MM.1S (cell line): ENCODE measurements around the gene THOC1.

ENCODE experiments used
- DNase-seq: peaks from one replicate; pipeline ENCODE4 v3.0.0-alpha.2; 2015
- H2AFZ ChIP-seq: fragments of 300-600 bp; sonication (generic); 2 replicates; pipeline ENCODE4 v1.6.0; 2016; ENCODE audit warnings: antibody characterized with exemption, low read length
- H3F3A ChIP-seq: fragments of 300-600 bp; sonication (generic); 2 replicates; pipeline ENCODE4 v1.6.1; 2016; ENCODE audit warnings: mild to moderate bottlenecking, antibody characterized with exemption, low read length, moderate library complexity, mixed read lengths; ENCODE audit not compliant: insufficient read depth
- H3K27ac ChIP-seq: fragments of 300-600 bp; sonication (generic); 2 replicates; pipeline ENCODE4 v1.5.1; 2016; ENCODE audit warnings: mild to moderate bottlenecking, low read length
- H3K27me3 ChIP-seq: fragments of 300-600 bp; sonication (generic); replicated peaks from 2 replicates; pipeline ENCODE4 v1.6.0; 2016; ENCODE audit warnings: low read length; ENCODE audit not compliant: insufficient read depth
- H3K36me3 ChIP-seq: fragments of 300-600 bp; sonication (generic); replicated peaks from 2 replicates; pipeline ENCODE4 v1.6.1; 2016; ENCODE audit warnings: mild to moderate bottlenecking, low read length, mixed read lengths; ENCODE audit not compliant: insufficient read depth
- H3K4me1 ChIP-seq: fragments of 300-600 bp; sonication (generic); 2 replicates; pipeline ENCODE4 v1.6.1; 2016; ENCODE audit warnings: low read length, mixed read lengths
- H3K4me2 ChIP-seq: fragments of 300-600 bp; sonication (generic); 2 replicates; pipeline ENCODE4 v1.6.0; 2016; ENCODE audit warnings: low read depth, low read length
- H3K4me3 ChIP-seq: fragments of 300-600 bp; sonication (generic); 2 replicates; pipeline ENCODE4 v1.5.1; 2016; ENCODE audit warnings: low read length, mixed read lengths
- H3K79me2 ChIP-seq: fragments of 300-600 bp; sonication (generic); 2 replicates; pipeline ENCODE4 v1.6.1; 2016; ENCODE audit warnings: mixed run types, low read length, mixed read lengths
- H3K9ac ChIP-seq: fragments of 300-600 bp; sonication (generic); 2 replicates; pipeline ENCODE4 v1.6.1; 2016; ENCODE audit warnings: low read length, mixed read lengths
- H3K9me2 ChIP-seq: fragments of 300-600 bp; sonication (generic); replicated peaks from 2 replicates; pipeline ENCODE4 v1.6.1; 2016; ENCODE audit warnings: mild to moderate bottlenecking, low read length, mixed read lengths; ENCODE audit not compliant: insufficient read depth
- H3K9me3 ChIP-seq: fragments of 300-600 bp; sonication (generic); replicated peaks from 2 replicates; pipeline ENCODE4 v1.6.1; 2016; ENCODE audit warnings: mild to moderate bottlenecking, low read length, mixed read lengths; ENCODE audit not compliant: insufficient read depth
- H4K20me1 ChIP-seq: fragments of 300-600 bp; sonication (generic); 2 replicates; pipeline ENCODE4 v1.6.1; 2016; ENCODE audit warnings: mild to moderate bottlenecking, low read length, moderate library complexity, mixed read lengths; ENCODE audit not compliant: insufficient read depth
- CTCF ChIP-seq: fragments of 300-600 bp; sonication (generic); IDR thresholded peaks from 2 replicates; pipeline ENCODE4 v1.5.1; 2016; ENCODE audit warnings: antibody characterized with exemption, low read length, mixed read lengths
- EZH2 ChIP-seq: fragments of 300-600 bp; sonication (generic); optimal IDR thresholded peaks from 2 replicates; pipeline ENCODE3; 2017; ENCODE audit warnings: low read depth, mild to moderate bottlenecking, antibody characterized with exemption, low read length, mixed read lengths
- EZH2phosphoT487 ChIP-seq: fragments of 300-600 bp; sonication (generic); IDR thresholded peaks from 2 replicates; pipeline ENCODE4 v1.6.1; 2018; ENCODE audit warnings: antibody characterized with exemption, low read length

The THOC1 gene

DNA sequence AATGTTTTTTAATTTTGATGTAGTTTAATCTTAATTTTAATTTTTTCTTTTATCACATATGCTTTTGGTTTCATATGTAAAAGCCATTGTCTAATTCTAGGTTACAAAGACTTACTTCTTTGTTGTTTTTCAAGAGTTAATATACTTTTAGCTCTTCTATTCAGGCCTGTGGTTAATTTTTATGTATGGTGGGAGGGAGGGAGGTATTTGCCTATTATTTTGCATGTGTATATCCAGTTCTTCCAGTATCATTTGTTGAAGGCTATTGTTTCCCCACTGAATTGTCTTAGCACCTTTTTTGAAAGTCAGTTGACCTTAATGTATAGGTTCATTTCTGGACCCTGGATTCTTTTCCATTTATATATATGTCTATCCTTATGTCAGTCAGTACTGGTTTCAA, 86.1 kb downstream of the THOC1 start:
- peaks cover 13% of the 10 kb centered on the region for H3K36me3 ChIP-seq
- H3K4me2 ChIP-seq, result no peak overlapping the region
- DNase-seq, result no peak
- no peaks in the 10 kb centered on the region for H3K9me3 ChIP-seq
- H3K4me3 ChIP-seq, result no peak overlapping the region
- peaks cover 56% of the 10 kb centered on the region for H3K79me2 ChIP-seq
- no peaks in the 10 kb centered on the region for H4K20me1 ChIP-seq
- H3K27me3 ChIP-seq, result no peaks in the 10 kb centered on the region
- no peaks in the 10 kb centered on the region for H3K4me1 ChIP-seq
- no peak overlapping the region for H3K9ac ChIP-seq
- TF ChIP-seq EZH2 (no peak), CTCF (no peak), EZH2phosphoT487 (no peak)
- no peak overlapping the region for H3K27ac ChIP-seq
- H3F3A ChIP-seq, result no peaks in the 10 kb centered on the region
- no peak overlapping the region for H2AFZ ChIP-seq
- H3K9me2 ChIP-seq, result no peaks in the 10 kb centered on the region

- DNase-seq, result no peak
- Histone ChIP-seq H3K4me1 (no peaks in the 10 kb centered on the region), H3K9me2 (no peaks in the 10 kb centered on the region), H3K27ac (no peak overlapping the region), H3K4me2 (no peak overlapping the region), H2AFZ (no peak overlapping the region), H4K20me1 (no peaks in the 10 kb centered on the region; the same call in 1 of the 2 replicates), H3K9me3 (no peaks in the 10 kb centered on the region), H3F3A (no peaks in the 10 kb centered on the region; the same call in 1 of the 2 replicates), H3K9ac (no peak overlapping the region), H3K79me2 (peaks cover 60% of the 10 kb centered on the region), H3K27me3 (no peaks in the 10 kb centered on the region), H3K4me3 (no peak overlapping the region), H3K36me3 (peaks cover 17% of the 10 kb centered on the region)
- TF ChIP-seq CTCF (no peak), EZH2 (no peak), EZH2phosphoT487 (no peak)
These were observed 88.3 kb downstream of the THOC1 start for GRCh38 chr18:179499-179898.

DNA sequence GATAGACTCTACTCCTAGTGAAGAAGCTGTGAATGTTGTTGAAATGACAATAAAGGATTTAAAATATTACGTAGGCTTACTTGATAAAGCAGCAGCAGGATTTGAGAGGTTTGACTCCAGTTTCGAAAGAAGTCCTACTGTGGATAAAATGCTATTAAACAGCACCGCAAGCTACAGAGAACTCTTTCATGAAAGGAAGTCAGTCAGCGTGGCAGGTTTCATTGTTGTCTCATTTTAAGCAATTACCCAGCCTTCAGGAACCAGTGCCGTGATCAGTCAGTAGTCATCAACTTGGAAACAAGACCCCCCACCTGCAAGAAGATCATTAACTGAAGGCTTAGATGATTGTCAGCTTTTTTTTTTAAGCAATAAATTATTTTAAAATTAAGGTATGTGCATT, 95.5 kb downstream of the THOC1 start:
- H3K79me2 ChIP-seq, result peaks cover 37% of the 10 kb centered on the region
- no peak overlapping the region for H3K4me3 ChIP-seq
- H2AFZ ChIP-seq, result no peak overlapping the region
- no peaks in the 10 kb centered on the region for H3K27me3 ChIP-seq
- DNase-seq, result no peak
- no peaks in the 10 kb centered on the region for H3K4me1 ChIP-seq
- peaks cover 4% of the 10 kb centered on the region; the same call in 1 of the 2 replicates for H3K36me3 ChIP-seq
- no peak overlapping the region for H3K4me2 ChIP-seq
- no peak for TF ChIP-seq EZH2
- TF ChIP-seq EZH2phosphoT487, result no peak
- TF ChIP-seq CTCF, result no peak
- no peaks in the 10 kb centered on the region for H3K9me2 ChIP-seq
- H3K9ac ChIP-seq, result no peak overlapping the region
- no peaks in the 10 kb centered on the region for H3K9me3 ChIP-seq
- H4K20me1 ChIP-seq, result no peaks in the 10 kb centered on the region; the same call in 1 of the 2 replicates
- H3F3A ChIP-seq, result no peaks in the 10 kb centered on the region; the same call in 1 of the 2 replicates
- H3K27ac ChIP-seq, result no peak overlapping the region
